ENCODE measurements around the gene SETD1A. TPM values are rescaled to one million over a fixed set of nuclear protein-coding genes. Genes with fewer than 3 reads are reported as not detected.
"Not testable (repeated sequence)": the region's sequence is repeated elsewhere in the genome, so short reads cannot be mapped to it uniquely, and the experiment has no call there.

SETD1A gene
- total RNA-seq, 2 experiments from 2014 or later: 26.9 to 27.3 TPM

GRCh38 chr16:31000671-31001382 is 43.3 kb downstream of the SETD1A start:
- ChIA-PET POLR2A (no interaction called here), CTCF (interaction anchor here (2.9 kb wide), 1 partner anchor 16 kb away, joined by 12 read pairs; the partner anchor contains the start of gene HSD3B7)

GRCh38 chr16:31001507-31002249 is 44.1 kb downstream of the SETD1A start:
- ChIA-PET POLR2A (no interaction called here), CTCF (no interaction called here)

GRCh38 chr16:31002250-31002700 is 44.7 kb downstream of the SETD1A start:
- ChIA-PET CTCF (interaction anchor here (0.6 to 1.0 kb wide), 2 partner anchors 14 to 28 kb away, joined by 5 read pairs; no protein-coding TSS in a partner anchor), POLR2A (no interaction called here)

- ChIA-PET CTCF (interaction anchor here (0.6 to 1.0 kb wide), 2 partner anchors 13 to 27 kb away, joined by 5 read pairs; no protein-coding TSS in a partner anchor), POLR2A (no interaction called here)
Observed at GRCh38 chr16:31002862-31003341, 45.3 kb downstream of the SETD1A start.

- POLR2A ChIA-PET: no interaction called here
- CTCF ChIA-PET: no interaction called here
Observed at GRCh38 chr16:31003744-31004143, 46.2 kb downstream of the SETD1A start.

GRCh38 chr16:31004658-31005057 is 47.1 kb downstream of the SETD1A start:
- CTCF ChIA-PET: interaction anchor here (0.5 kb wide), 1 partner anchor 310 kb away, joined by 3 read pairs; no protein-coding TSS in a partner anchor

GRCh38 chr16:31005350-31006085 is 48.0 kb downstream of the SETD1A start:
- CTCF ChIA-PET: interaction anchor here (0.5 kb wide), 1 partner anchor 309 kb away, joined by 3 read pairs; no protein-coding TSS in a partner anchor
- POLR2A ChIA-PET: no interaction called here

More at GRCh38 chr16:31004658-31005057, 47.1 kb downstream of the SETD1A start:
- POLR2A ChIA-PET: interaction anchor here (0.6 kb wide), 1 partner anchor 10 kb away, joined by 3 read pairs; no protein-coding TSS in a partner anchor

GRCh38 chr16:31006086-31006385 is 48.5 kb downstream of the SETD1A start:
- CTCF ChIA-PET: no interaction called here
- POLR2A ChIA-PET: no interaction called here

GRCh38 chr16:31006589-31006988 is 49.0 kb downstream of the SETD1A start:
- POLR2A ChIA-PET: no interaction called here
- CTCF ChIA-PET: no interaction called here

GRCh38 chr16:31007684-31008083 is 50.1 kb downstream of the SETD1A start:
- POLR2A ChIA-PET: no interaction called here
- CTCF ChIA-PET: interaction anchor here (1.3 kb wide), 1 partner anchor 9 kb away, joined by 3 read pairs; no protein-coding TSS in a partner anchor

GRCh38 chr16:31008149-31008548 is 50.6 kb downstream of the SETD1A start:
- ChIA-PET POLR2A (no interaction called here), CTCF (interaction anchor here (1.1 to 1.3 kb wide), 2 partner anchors 9 to 23 kb away, joined by 3 read pairs; partner anchors contain the start of gene HSD3B7)

- CTCF ChIA-PET: interaction anchor here (1.1 to 1.3 kb wide), 2 partner anchors 9 to 24 kb away, joined by 3 read pairs; partner anchors contain the start of gene HSD3B7
Observed at GRCh38 chr16:31008551-31008950, 51.0 kb downstream of the SETD1A start.

GRCh38 chr16:31009120-31009519 is 51.6 kb downstream of the SETD1A start:
- POLR2A ChIA-PET: no interaction called here
- CTCF ChIA-PET: interaction anchor here (1.1 kb wide), 1 partner anchor 24 kb away, joined by 3 read pairs; the partner anchor contains the start of gene HSD3B7

More at GRCh38 chr16:31008551-31008950, 51.0 kb downstream of the SETD1A start:
- POLR2A ChIA-PET: no interaction called here

- ChIA-PET CTCF (no interaction called here), POLR2A (no interaction called here)
Observed at GRCh38 chr16:31009894-31010584, 52.5 kb downstream of the SETD1A start.

- ChIA-PET CTCF (no interaction called here), POLR2A (no interaction called here)
Observed at GRCh38 chr16:31010585-31011325, 53.2 kb downstream of the SETD1A start, which contains the start of gene STX1B. Gene STX1B, minus strand, starts transcription at chr16:31010638. Its CDS starts 242 bp downstream, at chr16:31010396.

GRCh38 chr16:31011815-31012214 is 54.3 kb downstream of the SETD1A start:
- POLR2A ChIA-PET, CTCF ChIA-PET: not testable (repeated sequence)

- CTCF ChIA-PET, POLR2A ChIA-PET: not testable (repeated sequence)
Observed at GRCh38 chr16:31013292-31013691, 55.7 kb downstream of the SETD1A start.

GRCh38 chr16:31016018-31016417 is 58.5 kb downstream of the SETD1A start:
- POLR2A ChIA-PET: no interaction called here
- CTCF ChIA-PET: interaction anchor here (0.7 to 1.2 kb wide), 2 partner anchors 13 to 215 kb away, joined by 3 to 5 read pairs; no protein-coding TSS in a partner anchor

Data from activated CD8-positive, alpha-beta memory T cell treated with anti-CD3 and anti-CD28 coated beads for 36 hours (primary cell).